T47D (cell line): ENCODE data around the gene OSCP1.
A peak's percentile ranks its signal among the peaks of the same experiment; 100 is the strongest.

ENCODE experiments used
- DNase-seq, 2 experiments: peaks; one replicate each; pipeline versions ENCODE4 v3.0.0 to v3.0.0-alpha.2; 2011 to 2012; ENCODE audit warnings: low read depth in 1 of 2, low spot score in 1 of 2
- JUND ChIP-seq: IDR thresholded peaks from 2 replicates; pipeline ENCODE4 v1.6.1; 2012; ENCODE audit warnings: low read depth
- in situ Hi-C: cut with HindIII; loops from 2 replicates; pipeline ENCODE4 v1.10.0; 2016; ENCODE audit warnings: low sequenced_read_pairs, low pct_unique_long_range_greater_than_20kb

The OSCP1 gene

DNA sequence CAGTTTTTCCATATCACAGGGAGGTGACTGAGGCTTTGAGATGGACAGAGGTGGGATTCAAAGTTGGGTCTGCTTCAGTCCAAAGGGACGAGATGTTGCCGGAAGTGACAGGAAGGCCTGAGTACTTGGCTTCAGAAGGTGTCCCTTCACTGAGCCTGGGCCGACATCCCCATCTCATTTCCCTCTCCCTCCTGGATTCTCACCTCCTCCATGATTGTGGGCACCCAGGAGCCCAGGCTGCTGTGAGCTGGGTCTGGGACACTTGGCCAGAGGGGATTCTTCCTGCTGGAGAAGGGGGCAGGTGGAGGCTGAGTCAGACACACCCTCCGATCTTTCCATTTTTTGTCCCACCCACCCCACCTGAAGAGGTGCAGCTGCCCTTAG lies 16.8 kb upstream of the OSCP1 start:
- DNase-seq = no peak
- in situ Hi-C loops = no loop called here
- TF ChIP-seq JUND = no peak

DNA sequence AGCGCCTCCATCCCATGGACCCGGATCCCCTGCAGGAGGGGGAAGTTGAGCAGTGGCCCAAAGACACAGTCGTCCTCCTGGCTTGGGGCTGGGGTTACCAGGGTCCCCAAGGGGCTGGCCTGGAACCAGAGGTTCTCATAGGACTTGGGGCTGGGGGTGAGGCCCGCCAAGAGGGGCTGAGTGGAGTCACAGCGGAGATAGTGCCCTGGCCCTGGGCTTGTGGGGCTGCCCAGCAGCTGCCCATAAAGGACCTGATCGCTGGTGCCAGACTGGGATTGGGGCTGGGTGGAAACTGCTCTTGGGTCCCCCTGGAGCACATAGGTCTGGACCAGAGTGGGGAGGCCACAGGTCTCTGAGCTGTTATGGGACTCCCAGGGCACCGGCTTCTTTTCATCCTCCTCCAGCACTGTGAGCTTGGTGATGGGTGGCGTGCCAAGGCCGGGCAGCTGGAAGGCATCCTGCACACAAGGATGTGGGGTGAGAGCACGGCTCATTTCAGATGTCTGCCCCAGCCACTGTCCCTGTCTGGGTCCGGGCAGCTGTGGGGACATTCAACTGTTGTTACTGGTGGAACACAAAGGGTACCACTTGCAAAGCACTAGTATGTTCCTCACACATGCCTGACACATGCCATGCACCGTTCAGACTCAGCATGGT lies 16.2 kb upstream of the OSCP1 start:
- DNase-seq = no peak
- TF ChIP-seq JUND = no peak
- in situ Hi-C loops = no loop called here

DNA sequence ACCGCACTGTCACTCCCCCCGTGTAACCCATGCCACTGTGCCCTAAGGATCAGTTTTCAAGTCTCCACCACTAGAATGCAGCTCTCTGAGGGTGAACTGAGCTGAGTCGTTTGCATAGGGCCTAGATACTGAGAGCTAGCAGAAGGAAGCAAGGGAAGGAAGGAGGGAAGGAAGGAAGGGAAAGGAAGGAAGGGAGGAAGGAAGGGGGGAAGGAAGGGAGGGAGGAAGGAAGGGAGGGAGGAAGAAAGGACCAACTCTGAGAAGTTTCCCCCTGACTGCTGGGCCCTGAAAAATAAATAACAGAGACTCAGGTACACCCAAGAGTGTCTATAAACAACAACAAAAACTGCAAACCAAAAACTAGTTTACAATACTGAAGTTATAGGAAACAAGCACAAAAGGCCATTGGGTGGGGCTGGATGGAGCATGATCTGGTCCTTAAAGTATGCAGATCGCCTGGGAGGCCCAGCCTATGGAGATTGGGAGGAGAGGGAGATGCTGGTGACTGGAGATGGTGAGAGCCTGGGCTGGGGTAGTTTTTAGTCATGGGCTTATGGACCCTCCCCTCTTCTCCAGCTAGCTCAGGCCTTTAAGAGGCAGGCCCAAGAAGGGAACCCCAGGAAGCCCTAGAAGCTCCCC lies 15.6 kb upstream of the OSCP1 start:
- TF ChIP-seq JUND = no peak
- DNase-seq = no peak
- in situ Hi-C loops = no loop called here

DNA sequence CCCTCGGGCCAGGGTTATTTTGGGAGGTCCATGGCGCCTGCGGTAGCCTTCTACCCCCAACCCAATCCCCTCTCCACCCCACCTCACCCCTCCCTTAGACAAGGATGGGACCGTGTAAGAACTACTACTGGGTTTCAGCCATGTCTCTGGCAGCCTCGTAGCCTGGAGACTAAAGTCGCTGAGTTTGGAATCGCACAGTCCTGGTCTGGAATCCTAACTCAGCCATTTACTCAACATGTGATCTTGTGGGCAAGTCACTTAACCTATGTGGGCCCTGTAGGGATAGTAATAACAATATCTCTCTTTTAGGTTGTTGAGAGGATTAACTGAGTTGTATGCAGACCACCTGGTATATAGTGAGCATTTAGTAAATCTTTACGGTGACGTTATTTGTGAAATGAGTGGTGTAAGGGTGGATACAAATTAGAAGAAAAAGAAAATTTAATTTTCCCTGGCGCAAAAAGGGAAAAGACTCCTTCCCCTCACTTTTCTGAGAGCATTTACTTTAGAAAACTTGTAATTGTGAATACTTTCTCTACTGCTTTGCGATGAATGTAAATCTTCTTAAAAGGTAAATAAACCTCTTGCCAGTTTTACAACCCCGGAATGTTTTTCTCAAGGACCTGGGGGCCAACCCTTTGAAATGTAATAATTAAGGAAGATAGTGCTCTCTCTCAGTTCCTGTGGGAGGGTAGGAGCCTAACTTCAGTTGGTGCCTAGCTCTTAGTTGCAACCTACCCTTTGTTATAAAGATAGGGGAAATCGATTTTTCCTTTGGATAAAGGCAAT lies 14.5 kb upstream of the OSCP1 start:
- no peak for TF ChIP-seq JUND
- in situ Hi-C loops = no loop called here
- peak in 1 of 2 experiments; percentile 11 for DNase-seq

DNA sequence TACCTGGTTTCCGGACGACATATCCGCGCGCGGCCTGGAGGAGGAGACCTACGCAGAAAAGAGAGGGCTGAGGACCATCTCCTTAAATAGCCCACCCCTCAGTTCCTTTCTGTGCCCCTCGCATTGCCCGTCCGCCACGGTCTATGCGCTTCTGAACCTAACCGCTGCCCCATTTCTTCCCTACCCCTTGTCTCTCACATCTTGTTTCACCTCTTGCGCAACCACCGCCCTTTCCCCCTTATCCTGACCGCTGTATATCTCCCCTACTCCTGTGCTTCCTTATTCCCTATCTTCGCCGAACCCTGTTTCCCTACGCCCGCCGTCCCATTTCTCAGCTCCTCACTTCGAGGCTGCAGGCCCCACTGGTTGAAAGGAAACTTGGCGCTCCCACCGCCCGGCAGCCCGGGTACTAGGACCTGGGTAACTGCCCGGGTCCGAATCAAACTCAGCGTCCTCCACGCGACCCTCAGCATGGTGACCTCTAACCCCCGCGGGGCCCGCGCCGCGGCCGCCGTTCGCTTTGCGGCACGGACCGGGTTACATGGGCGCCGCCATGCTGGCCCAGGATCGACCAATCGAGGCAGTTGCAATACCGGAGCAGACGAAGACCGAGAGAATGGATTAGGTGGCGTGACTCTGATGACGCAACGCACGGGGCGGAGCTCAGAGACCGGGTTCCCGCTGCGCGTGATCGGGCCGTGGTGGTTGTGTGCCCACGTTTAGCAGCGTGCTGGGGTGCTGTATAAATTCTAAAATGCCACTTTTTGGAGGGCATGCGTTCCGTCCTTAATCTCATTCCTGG lies 13.8 kb upstream of the OSCP1 start, which contains the start of gene MRPS15:
Gene MRPS15 (minus strand): TSS at position 582 of the 802 bp plus-strand sequence. CDS start 109 bp downstream, at position 473.
- in situ Hi-C loops = no loop called here
- no peak for TF ChIP-seq JUND
- peak; percentile 58 to 93 for DNase-seq

DNA sequence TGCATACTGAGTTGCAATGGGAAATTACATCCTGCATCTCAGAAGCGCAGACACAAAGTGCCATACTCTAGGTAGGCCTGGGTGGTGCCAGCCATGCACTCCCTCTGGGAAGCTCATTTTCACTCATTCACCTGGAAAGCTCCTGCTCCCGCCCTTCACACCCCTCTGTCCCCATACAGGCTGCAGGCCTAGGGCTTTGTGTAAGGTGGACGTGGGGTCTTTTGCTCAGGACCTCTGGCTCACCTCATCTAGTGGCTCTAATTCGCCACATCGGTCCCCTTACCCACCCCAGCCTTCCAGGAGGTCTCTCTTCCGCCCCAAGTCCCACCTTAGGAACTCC lies 13.2 kb upstream of the OSCP1 start:
- TF ChIP-seq JUND = no peak
- in situ Hi-C loops = no loop called here
- DNase-seq = no peak

DNA sequence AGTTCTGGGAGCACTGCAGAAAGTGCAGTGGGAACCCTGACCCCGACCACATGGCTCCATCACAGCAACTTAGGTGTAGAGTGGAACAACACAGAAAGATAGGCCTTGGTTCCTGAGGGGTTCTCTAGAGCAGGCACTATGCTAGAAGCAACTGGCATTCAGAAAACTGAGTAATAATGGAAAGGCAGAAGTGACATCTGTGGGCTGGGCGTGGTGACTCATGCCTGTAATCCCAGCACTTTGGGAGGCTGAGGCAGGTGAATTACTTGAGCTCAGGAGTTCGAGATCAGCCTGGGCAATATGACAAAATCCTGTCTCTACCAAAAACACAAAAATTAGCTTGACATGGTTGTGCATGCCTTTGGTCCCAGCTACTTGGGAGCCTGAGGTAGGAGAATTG lies 8.7 kb upstream of the OSCP1 start:
- no peak for DNase-seq
- TF ChIP-seq JUND = no peak
- in situ Hi-C loops = no loop called here

DNA sequence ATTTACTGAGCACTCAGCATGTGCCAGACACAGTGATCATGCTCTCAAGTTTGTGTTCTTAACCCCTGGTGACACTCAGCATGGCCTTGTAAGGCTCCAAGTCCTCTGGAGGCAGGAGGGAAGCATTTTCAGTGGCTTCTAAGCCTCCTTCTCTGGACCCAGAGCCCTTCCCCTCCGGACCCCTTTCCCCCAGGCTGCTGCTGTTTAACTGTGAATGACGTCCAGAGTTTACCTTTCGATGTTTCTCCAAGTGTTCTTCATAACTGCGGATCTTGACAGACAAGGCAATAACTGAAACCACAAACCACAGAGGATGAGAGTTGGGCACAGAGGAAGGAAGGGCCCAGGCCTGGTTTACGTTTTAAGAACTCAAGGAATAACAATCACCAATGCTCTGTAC lies 7.4 kb upstream of the OSCP1 start:
- in situ Hi-C loops = no loop called here
- TF ChIP-seq JUND = no peak
- DNase-seq = peak in 1 of 2 experiments; percentile 8

DNA sequence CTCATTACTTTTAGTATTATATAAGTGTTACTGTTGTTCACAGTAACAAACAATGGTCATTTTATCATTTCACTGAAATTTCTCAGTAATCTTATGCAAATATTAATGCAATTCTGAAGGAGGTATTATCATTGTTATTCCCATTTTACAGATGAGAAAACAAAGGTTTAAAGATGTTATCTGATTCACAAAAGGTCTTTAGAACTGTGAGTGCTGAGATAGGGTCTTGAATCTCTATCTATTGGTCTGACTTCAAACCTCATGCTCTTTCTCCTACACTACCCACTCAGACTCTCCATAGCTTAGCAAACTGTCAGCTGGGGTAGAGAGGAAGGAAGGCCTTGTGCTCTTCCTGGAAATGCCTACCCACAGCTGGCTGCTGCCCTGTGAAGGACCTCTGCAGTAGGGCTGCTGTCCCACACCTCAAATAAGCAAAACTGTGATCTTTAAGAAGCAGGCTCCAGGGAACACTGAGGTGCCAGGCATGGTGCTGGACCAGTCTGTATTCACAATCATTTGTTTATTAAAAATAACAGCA lies 6.2 kb upstream of the OSCP1 start:
- in situ Hi-C loops = no loop called here
- DNase-seq = no peak
- no peak for TF ChIP-seq JUND

DNA sequence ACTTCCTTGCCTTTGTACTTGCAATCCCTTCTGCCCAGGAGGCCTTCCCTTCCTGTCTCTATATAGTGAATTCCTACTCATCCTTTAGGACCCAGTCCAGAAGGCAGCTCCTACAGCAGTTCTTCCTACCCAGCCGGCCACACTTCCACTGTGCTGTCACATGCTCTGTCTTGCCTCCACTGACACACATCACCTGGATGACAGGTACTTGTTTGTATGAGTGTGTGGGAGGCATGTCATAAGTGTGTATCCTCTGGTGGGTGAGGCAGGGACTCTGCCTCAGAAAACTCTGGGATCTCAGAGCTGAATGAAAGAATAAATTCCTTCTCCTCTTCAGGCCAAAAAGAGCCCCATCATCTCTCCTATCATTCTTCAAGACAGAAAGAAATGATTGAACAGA lies 5.1 kb upstream of the OSCP1 start:
- in situ Hi-C loops = no loop called here
- TF ChIP-seq JUND = no peak
- no peak for DNase-seq

DNA sequence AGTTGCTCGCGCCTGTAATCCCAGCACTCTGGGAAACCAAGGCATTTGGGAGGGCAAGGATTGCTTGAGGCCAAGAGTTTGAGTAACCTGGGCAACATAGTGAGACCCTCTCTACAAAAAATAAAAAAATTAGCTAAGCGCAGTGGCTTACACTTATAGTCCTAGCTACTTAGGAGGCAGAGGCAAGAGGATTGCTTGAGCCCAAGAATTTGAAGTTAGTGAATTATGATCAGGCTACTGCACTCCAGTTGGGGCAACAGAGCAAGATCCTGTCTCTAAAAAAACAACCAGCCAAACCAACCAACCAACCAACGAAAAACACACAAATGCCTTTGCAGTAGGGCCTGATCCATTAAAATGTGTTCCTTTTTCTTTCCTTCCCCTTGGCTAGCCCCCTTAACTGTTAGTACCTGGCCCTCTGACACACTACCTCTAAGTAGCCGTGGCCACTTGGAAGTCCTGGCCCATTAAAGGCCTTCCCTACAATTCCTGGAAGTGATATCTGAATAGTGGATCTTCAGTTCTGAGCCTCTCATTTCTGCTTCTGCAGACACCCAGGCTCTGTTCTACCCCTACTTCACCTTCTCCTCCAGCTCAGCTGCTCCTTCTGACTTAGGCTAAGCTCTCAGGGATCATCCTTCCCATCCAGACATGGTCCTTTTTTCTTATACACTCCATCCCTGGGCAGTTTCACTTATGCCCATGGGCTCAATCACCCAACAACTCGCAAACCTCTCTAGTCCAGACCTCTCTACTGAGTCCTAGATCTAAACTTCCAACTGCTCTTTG lies 3.5 kb upstream of the OSCP1 start:
- no peak for DNase-seq
- TF ChIP-seq JUND = no peak
- in situ Hi-C loops = no loop called here

DNA sequence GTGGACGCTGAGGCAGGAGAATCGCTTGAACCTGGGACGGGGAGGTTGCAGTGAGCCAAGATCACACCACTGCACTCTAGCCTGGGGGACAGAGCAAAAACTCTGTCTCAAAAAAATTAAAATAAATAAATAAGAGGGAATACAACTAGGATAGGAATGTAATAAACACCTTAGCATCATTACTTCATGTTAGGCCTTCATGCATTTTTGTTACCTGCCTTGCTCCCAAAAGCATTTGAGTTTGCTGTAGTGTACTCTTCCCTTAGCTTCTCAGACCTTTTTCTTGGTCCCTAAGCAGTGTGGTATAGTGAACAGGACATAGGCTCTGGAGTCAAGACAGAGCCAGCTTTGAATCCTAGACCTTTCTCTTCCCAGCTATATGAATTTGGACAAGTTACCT lies 2.8 kb upstream of the OSCP1 start:
- in situ Hi-C loops = no loop called here
- TF ChIP-seq JUND = no peak
- no peak for DNase-seq
